ENCODE measurements around the gene LPP.

Gene LPP

DNA sequence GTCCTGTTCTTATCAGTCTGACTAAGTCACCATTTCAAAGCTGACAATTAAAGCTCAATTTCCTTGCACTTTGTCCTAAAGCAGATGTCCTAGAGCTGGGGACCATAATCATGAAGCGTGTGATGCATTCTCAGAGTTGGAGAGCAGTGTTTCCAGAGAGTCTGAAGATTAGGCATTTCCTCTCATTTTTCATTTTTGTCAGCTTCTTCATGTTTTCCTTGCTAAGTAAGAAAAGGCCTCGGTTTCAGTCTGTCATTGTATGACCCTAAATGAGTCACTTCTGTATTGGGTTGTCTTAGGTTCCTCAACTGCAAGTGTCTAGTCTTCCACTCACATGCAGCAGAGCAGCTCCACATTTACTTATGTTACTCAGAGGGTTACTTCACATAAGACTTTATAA, 760.6 kb downstream of the LPP start:
- no peak for TF ChIP-seq EZH2phosphoT487 (conservative IDR thresholded peaks at IDR 0.05; ENCODE audit: low read length)
- TF ChIP-seq, protein P1, sequence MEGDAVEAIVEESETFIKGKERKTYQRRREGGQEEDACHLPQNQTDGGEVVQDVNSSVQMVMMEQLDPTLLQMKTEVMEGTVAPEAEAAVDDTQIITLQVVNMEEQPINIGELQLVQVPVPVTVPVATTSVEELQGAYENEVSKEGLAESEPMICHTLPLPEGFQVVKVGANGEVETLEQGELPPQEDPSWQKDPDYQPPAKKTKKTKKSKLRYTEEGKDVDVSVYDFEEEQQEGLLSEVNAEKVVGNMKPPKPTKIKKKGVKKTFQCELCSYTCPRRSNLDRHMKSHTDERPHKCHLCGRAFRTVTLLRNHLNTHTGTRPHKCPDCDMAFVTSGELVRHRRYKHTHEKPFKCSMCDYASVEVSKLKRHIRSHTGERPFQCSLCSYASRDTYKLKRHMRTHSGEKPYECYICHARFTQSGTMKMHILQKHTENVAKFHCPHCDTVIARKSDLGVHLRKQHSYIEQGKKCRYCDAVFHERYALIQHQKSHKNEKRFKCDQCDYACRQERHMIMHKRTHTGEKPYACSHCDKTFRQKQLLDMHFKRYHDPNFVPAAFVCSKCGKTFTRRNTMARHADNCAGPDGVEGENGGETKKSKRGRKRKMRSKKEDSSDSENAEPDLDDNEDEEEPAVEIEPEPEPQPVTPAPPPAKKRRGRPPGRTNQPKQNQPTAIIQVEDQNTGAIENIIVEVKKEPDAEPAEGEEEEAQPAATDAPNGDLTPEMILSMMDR (IDR thresholded peaks at IDR 0.05; ENCODE audit: insufficient read depth, low read length, poor library complexity, severe bottlenecking), result no peak
- H3K27ac ChIP-seq (ENCODE audit: low read depth, low read length), result no peak overlapping the region
- H3K4me3 ChIP-seq (ENCODE audit: insufficient read depth, low read length, poor library complexity, severe bottlenecking), result no peak overlapping the region
- no peaks in the 10 kb centered on the region for H3F3A ChIP-seq (ENCODE audit: insufficient read depth)
- H3K4me2 ChIP-seq (ENCODE audit: low read depth, low read length, poor library complexity, severe bottlenecking), result no peak overlapping the region
- no peak overlapping the region for H2AFZ ChIP-seq (ENCODE audit: low read depth, low read length, severe bottlenecking)
- no peak overlapping the region for H3K9ac ChIP-seq (ENCODE audit: low read length)
- no peaks in the 10 kb centered on the region for H3K27me3 ChIP-seq (ENCODE audit: low read length)
- no peaks in the 10 kb centered on the region for H3K79me2 ChIP-seq (ENCODE audit: insufficient read depth, low read length)
- H4K20me1 ChIP-seq (ENCODE audit: low read depth, low read length), result no peaks in the 10 kb centered on the region
- H3K9me3 ChIP-seq (ENCODE audit: insufficient read depth, low read length), result no peaks in the 10 kb centered on the region
- no peaks in the 10 kb centered on the region for H3K9me2 ChIP-seq (replicated peaks; ENCODE audit: insufficient read depth, low read length)
- no peaks in the 10 kb centered on the region for H3K36me3 ChIP-seq (ENCODE audit: low read length)

DNA sequence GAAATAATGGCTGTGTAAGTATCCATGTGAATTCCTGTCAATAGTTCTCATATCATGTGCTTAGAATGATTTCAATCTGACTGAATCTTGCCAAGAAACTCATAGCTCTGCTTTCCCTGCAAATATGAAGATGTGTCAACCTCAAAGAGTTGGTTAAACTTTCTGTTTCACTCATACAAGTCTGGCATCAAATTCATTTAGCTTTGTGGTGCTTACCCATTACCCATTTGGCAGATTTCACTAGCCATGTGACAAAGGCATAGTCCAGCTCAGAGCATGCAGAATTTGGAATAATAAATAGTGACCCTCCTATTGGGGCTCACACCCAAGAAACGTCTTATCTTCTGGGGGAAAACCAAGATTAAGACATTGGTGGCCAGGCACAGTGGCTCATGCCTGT, 761.2 kb downstream of the LPP start:
- TF ChIP-seq, protein P1 (IDR thresholded peaks at IDR 0.05; ENCODE audit: insufficient read depth, low read length, poor library complexity, severe bottlenecking), result no peak
- TF ChIP-seq EZH2phosphoT487 (conservative IDR thresholded peaks at IDR 0.05; ENCODE audit: low read length), result no peak
- no peaks in the 10 kb centered on the region for H3K9me2 ChIP-seq (replicated peaks; ENCODE audit: insufficient read depth, low read length)
- H3K4me2 ChIP-seq (ENCODE audit: low read depth, low read length, poor library complexity, severe bottlenecking), result no peak overlapping the region
- H3F3A ChIP-seq (ENCODE audit: insufficient read depth), result no peaks in the 10 kb centered on the region
- H3K79me2 ChIP-seq (ENCODE audit: insufficient read depth, low read length), result no peaks in the 10 kb centered on the region
- H4K20me1 ChIP-seq (ENCODE audit: low read depth, low read length), result no peaks in the 10 kb centered on the region
- H3K9me3 ChIP-seq (ENCODE audit: insufficient read depth, low read length), result no peaks in the 10 kb centered on the region
- H3K36me3 ChIP-seq (ENCODE audit: low read length), result no peaks in the 10 kb centered on the region
- H3K9ac ChIP-seq (ENCODE audit: low read length), result no peak overlapping the region
- no peak overlapping the region for H2AFZ ChIP-seq (ENCODE audit: low read depth, low read length, severe bottlenecking)
- H3K4me3 ChIP-seq (ENCODE audit: insufficient read depth, low read length, poor library complexity, severe bottlenecking), result no peak overlapping the region
- H3K27ac ChIP-seq (ENCODE audit: low read depth, low read length), result no peak overlapping the region
- no peaks in the 10 kb centered on the region for H3K27me3 ChIP-seq (ENCODE audit: low read length)

DNA sequence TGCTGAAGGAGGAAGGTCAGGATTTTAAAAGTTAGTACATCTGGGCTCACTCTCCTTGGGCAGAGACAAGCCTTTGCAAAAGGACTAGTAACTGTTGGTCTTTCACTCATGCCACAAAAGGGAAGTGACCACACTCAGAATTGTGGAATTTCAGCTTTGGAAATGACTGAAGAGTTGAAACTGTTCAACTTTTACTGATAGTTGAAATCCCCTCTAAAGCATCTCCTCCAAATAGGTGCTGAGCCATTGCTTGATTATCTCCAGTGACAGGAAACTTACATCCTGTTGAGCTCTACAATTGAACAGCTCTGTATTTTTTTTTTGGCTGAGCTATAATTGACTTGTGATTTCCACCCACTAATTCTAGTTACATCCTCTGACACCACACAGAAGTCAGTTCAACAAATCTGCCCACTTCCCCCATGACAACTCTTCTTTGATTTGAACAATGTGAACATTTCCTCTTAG, 763.0 kb downstream of the LPP start:
- no peaks in the 10 kb centered on the region for H3K27me3 ChIP-seq (ENCODE audit: low read length)
- H2AFZ ChIP-seq (ENCODE audit: low read depth, low read length, severe bottlenecking), result no peak overlapping the region
- no peak overlapping the region for H3K4me2 ChIP-seq (ENCODE audit: low read depth, low read length, poor library complexity, severe bottlenecking)
- H3F3A ChIP-seq (ENCODE audit: insufficient read depth), result no peaks in the 10 kb centered on the region
- H3K27ac ChIP-seq (ENCODE audit: low read depth, low read length), result no peak overlapping the region
- H3K36me3 ChIP-seq (ENCODE audit: low read length), result no peaks in the 10 kb centered on the region
- H3K9me2 ChIP-seq (replicated peaks; ENCODE audit: insufficient read depth, low read length), result no peaks in the 10 kb centered on the region
- H3K79me2 ChIP-seq (ENCODE audit: insufficient read depth, low read length), result no peaks in the 10 kb centered on the region
- TF ChIP-seq EZH2phosphoT487 (conservative IDR thresholded peaks at IDR 0.05; ENCODE audit: low read length), result no peak
- TF ChIP-seq, protein P1 (IDR thresholded peaks at IDR 0.05; ENCODE audit: insufficient read depth, low read length, poor library complexity, severe bottlenecking), result no peak
- no peak overlapping the region for H3K4me3 ChIP-seq (ENCODE audit: insufficient read depth, low read length, poor library complexity, severe bottlenecking)
- H3K9me3 ChIP-seq (ENCODE audit: insufficient read depth, low read length), result no peaks in the 10 kb centered on the region
- H3K9ac ChIP-seq (ENCODE audit: low read length), result no peak overlapping the region
- no peaks in the 10 kb centered on the region for H4K20me1 ChIP-seq (ENCODE audit: low read depth, low read length)

Measured in SU-DHL-6 (cell line).